Choroid plexus epithelial cell (primary cell): ENCODE results near the gene CTNNA2.

Source experiments
- DNase-seq: peaks from one replicate; pipeline ENCODE4 v3.0.0-alpha.2; 2010; ENCODE audit warnings: low read depth
- H3K4me3 ChIP-seq: 2 replicates; pipeline ENCODE4 v1.5.1; 2011; ENCODE audit warnings: low read depth, mild to moderate bottlenecking, control low read depth, low read length, moderate library complexity
- TF ChIP-seq, protein P1 (sequence below): conservative IDR thresholded peaks from 2 replicates; pipeline ENCODE4 v1.5.1; 2011; ENCODE audit warnings: low read depth, mild to moderate bottlenecking, control low read depth, inconsistent platforms, low read length, moderate library complexity

CTNNA2 gene

DNA sequence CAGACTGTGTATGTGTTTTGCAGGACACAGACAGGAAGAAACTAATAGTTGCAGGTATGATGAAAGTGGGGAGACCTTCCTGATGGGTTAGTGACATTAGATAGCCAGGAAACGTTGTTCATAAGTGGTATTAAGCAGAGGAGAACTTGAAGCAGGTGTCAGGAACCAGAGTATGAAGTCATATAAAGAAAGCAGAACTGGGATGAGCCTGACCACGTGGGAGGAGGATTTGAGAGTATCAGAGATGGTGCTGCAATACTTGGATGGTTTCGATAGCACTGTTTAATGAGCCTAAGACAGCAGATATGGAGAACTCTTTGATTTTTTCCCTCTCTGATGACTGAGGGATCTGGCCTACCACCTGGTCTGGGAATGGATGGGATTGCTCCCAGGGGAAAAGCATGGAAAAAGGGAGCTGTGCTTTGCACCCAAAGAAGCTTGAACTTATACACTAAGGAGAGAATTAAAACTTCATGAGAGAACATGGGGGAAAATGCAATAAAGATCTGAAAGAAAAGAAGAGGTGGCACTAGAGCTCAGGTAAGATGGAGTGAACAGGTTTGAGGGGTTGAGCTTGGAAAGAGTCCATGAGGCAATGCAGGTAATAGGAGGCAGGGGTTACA lies 1017.7 kb downstream of the CTNNA2 start:
- DNase-seq, result no peak
- H3K4me3 ChIP-seq, result no peak overlapping the region

DNA sequence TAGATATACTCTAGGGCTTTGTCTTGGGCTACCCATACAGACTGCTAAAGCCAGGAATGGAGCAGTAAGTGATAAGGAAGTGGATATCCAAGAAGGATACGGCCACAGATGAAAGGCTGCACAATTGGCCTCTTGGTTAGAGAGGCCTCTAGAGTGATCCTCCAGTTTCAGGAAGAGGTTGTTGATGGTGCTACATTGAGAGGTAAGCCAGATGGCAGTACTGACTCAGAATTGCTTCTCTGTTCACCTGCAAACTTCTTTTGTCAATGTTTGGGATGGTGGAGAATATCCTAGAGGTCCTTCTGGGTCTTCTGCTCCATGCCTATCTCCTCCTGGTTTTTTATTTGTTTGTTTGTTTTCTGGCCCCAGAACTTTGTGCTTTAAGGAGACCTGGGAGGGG lies 1018.5 kb downstream of the CTNNA2 start:
- no peak overlapping the region for H3K4me3 ChIP-seq
- TF ChIP-seq, protein P1, sequence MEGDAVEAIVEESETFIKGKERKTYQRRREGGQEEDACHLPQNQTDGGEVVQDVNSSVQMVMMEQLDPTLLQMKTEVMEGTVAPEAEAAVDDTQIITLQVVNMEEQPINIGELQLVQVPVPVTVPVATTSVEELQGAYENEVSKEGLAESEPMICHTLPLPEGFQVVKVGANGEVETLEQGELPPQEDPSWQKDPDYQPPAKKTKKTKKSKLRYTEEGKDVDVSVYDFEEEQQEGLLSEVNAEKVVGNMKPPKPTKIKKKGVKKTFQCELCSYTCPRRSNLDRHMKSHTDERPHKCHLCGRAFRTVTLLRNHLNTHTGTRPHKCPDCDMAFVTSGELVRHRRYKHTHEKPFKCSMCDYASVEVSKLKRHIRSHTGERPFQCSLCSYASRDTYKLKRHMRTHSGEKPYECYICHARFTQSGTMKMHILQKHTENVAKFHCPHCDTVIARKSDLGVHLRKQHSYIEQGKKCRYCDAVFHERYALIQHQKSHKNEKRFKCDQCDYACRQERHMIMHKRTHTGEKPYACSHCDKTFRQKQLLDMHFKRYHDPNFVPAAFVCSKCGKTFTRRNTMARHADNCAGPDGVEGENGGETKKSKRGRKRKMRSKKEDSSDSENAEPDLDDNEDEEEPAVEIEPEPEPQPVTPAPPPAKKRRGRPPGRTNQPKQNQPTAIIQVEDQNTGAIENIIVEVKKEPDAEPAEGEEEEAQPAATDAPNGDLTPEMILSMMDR, result no peak
- DNase-seq, result no peak

More for the DNA sequence above, 1017.7 kb downstream of the CTNNA2 start:
- TF ChIP-seq, protein P1, result no peak

DNA sequence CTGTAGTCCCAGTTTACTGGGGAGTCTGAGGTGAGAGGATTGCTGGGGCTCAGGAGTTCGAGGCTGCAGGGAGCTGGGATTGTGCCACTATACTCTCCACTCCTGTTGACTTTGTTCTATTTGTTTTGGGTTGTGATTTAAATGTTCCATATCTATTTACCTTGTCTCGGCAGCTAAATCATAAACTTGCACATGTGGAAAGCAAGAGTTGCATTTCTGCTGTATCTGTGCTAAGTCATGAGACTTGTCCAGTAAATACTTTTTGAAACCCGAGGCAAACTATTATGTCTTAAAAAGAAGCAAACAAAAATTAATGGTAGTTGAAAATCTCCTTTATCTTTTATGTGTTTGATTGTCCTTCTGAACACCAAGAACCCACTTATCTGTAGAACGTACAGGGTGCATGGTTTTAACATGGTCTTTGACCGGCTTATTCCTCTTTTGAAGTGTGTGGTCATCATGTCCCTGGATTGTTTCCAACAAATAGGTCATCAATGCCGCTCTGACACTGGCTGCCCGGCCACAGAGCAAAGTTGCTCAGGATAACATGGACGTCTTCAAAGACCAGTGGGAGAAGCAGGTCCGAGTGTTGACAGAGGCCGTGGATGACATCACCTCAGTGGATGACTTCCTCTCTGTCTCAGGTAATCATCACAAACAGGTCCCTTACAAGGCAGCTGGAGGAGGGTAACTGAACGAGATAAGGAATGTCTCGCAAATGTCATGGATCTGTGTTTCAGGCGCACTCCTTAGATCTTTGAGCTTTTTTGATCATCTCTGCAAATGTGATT lies 1032.8 kb downstream of the CTNNA2 start:
- TF ChIP-seq, protein P1, result no peak
- H3K4me3 ChIP-seq, result no peak overlapping the region
- no peak for DNase-seq

DNA sequence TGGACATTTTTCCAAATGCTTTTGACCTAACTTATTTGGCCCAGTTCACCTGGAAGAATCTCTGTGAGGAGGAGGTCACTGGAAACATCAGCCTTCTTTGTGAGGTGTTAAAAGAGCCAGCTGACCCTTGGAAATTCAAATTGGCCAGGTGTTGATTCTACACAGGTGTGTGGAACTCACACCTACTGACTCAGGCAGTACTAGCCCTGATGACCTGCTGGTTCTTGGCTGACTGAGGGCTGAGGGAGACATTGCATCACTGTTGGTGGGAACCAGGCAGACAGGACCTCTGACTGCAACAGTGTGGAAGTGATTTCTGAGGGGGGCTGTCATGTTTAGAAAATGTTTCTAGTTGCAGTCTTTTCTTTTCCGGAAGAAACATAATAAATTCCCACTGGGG lies 1033.9 kb downstream of the CTNNA2 start:
- TF ChIP-seq, protein P1, result no peak

DNA sequence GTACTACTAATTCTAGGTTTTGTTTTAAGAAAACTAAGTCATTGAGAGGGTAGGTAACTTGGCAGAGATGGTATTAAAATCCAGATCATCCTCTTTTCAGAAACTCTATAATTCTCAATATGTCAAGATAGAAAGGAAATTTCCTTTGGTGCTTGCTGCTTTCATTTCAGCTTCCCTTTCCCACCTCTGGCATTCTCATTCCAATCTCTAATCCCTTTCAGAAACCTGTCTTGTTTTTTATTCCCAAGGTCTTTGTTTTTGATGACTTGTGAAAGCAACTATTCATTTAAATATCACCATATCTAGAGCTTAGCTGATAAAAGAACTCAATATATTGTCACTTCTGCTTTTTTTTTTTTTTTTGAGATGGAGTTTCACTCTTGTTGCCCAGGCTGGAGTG lies 1034.5 kb downstream of the CTNNA2 start:
- TF ChIP-seq, protein P1, result no peak
- DNase-seq, result no peak
- H3K4me3 ChIP-seq, result no peak overlapping the region

More for the DNA sequence above, 1033.9 kb downstream of the CTNNA2 start:
- no peak for DNase-seq
- H3K4me3 ChIP-seq, result no peak overlapping the region

DNA sequence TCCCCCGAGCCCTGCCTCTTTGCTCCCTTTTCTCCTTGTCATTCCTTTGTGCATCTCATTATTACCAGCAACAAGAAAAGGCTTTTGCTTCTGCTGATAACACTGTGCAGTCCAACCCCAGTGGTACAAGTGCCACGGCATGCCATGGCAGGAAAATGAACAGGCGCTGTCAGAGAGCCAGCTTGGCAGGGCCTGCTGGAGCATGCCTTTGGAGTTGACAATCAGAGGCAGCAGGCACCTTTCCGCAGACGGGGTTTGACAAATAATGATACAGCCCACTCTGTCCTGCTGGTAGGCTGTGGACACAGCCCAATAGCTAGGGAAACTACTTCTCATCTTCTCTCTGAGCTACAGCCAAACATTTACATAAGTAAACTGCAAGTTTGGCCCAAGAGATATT lies 1035.6 kb downstream of the CTNNA2 start:
- no peak for DNase-seq
- TF ChIP-seq, protein P1, result no peak

DNA sequence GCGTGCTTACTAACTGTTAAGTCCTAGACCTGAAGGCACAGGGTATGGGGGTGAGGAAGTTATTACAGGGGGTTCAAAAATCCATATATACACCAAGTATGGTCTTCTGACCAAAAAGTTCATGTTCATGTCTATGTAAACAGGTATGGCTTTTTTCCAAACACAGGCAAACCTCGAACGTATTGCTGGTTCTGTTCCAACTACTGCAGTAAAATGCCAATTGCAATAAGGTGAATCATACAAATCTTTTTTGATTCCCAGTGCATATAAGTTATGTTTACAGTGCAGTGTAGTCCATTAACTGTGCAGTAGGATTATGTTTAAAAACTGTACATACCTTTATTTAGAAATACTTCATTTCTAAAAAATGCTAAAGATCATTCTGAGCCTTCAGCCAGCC lies 1037.0 kb downstream of the CTNNA2 start:
- H3K4me3 ChIP-seq, result no peak overlapping the region
- TF ChIP-seq, protein P1, result no peak
- no peak for DNase-seq

More for the DNA sequence above, 1035.6 kb downstream of the CTNNA2 start:
- H3K4me3 ChIP-seq, result no peak overlapping the region
